ENCODE data around the gene SLC10A6. TPM values are rescaled to one million over a fixed set of nuclear protein-coding genes. Genes with fewer than 3 reads are reported as not detected.
A peak's percentile ranks its signal among the peaks of the same experiment; 100 is the strongest.

The SLC10A6 gene
- total and polyA plus RNA-seq, 9 of the 15 experiments (the other 6 are each of a cell fraction or from before 2014, with no cell fraction given) = not detected

GRCh38 chr4:86891762-86892635 lies 42.8 kb upstream of the SLC10A6 start, which contains the start of gene C4orf36:
Gene C4orf36, minus strand, starts transcription at chr4:86892422. Its CDS starts 902 bp downstream, at chr4:86891520.
- Histone ChIP-seq H3K9ac (ENCODE audit: insufficient read depth in 1 of 2, low read depth in 2 of 2, low read length in 2 of 2) (peak within 1 kb of the TSS; percentile 57 to 90), H3K36me3 (ENCODE audit: control insufficient read depth, insufficient read depth, low read length) (no peaks in the 10 kb centered on the region), H3K9me1 (ENCODE audit: control insufficient read depth, insufficient read depth, low read length) (no peaks in the 10 kb centered on the region), H3K27me3 (ENCODE audit: control insufficient read depth in 2 of 2, insufficient read depth in 2 of 2, low read length in 2 of 2) (peaks cover 0 to 4% of the 10 kb centered on the region in 2 experiments; a peak in 2 of 5 replicates), H3K79me2 (ENCODE audit: control insufficient read depth, insufficient read depth, low read length) (no peaks in the 10 kb centered on the region), H4K20me1 (replicated peaks; ENCODE audit: control insufficient read depth, insufficient read depth, low read length) (no peaks in the 10 kb centered on the region), H2AFZ (ENCODE audit: low read depth, low read length) (peak within 1 kb of the TSS; percentile 93), H3K27ac (ENCODE audit: extremely low read depth, low read depth, low read length) (no peak within 1 kb of the TSS), H3K9me3 (replicated peaks; ENCODE audit: control insufficient read depth, insufficient read depth, low read depth, low read length) (no peaks in the 10 kb centered on the region), H3K4me3 (peak within 1 kb of the TSS; percentile 57), H3K4me1 (replicated peaks in 1 of 2; ENCODE audit: control insufficient read depth in 2 of 2, insufficient read depth in 2 of 2, low read length in 2 of 2) (peaks cover 6 to 10% of the 10 kb centered on the region in 2 experiments; a peak in 3 of 5 replicates), H3K4me2 (ENCODE audit: insufficient read depth, low read length) (peak within 1 kb of the TSS; percentile 76)
- DNase-seq (ENCODE audit: extremely low read depth in 1 of 4, low spot score in 3 of 4) = peak; percentile 40 to 56 (median 48)
- 6% methylated on average over 65 of the region's 84 CpGs for WGBS (ENCODE audit: insufficient coverage, low coverage, missing lambda C conversion rate)
- in situ Hi-C loops (cut with MboI) = loop anchor here (5.0 to 10.0 kb wide), 2 partner anchors 240 to 953 kb away; no protein-coding TSS in a partner anchor
- ChIA-PET CTCF (ENCODE audit: low intra/inter-chr PET ratio) (no interaction called here), POLR2A (no interaction called here)
- intact Hi-C loops (cut with micrococcal nuclease) = no loop called here
- FAIRE-seq = no peak
- BruUV-seq (replicated peaks) = no TSS peak
- ATAC-seq = peak; percentile 86
- TF ChIP-seq RUNX1 (IDR thresholded peaks at IDR 0.05; ENCODE audit: low read depth) (no peak), PHF8 (IDR thresholded peaks at IDR 0.05; ENCODE audit: borderline replicate concordance, low read length) (peak; percentile 39; the same call in 1 of the 2 replicates), EP400 (IDR thresholded peaks at IDR 0.05) (peak; percentile 35; the same call in 1 of the 2 replicates), LARP7 (IDR thresholded peaks at IDR 0.05) (no peak), MNT (conservative IDR thresholded peaks at IDR 0.05) (peak; percentile 28 to 66; a peak in 2 of 4 replicates), RBFOX2 (IDR thresholded peaks at IDR 0.05; ENCODE audit: low read depth, low read length) (peak; percentile 45), L3MBTL2 (IDR thresholded peaks at IDR 0.05) (peak; percentile 81), XRCC4 (IDR thresholded peaks at IDR 0.05; ENCODE audit: extremely low read depth, insufficient read depth, insufficient read length) (no peak), CXXC5 (CRISPR knock-in tag; IDR thresholded peaks at IDR 0.05) (peak; percentile 46; the same call in 1 of the 2 replicates), MTA3 (IDR thresholded peaks at IDR 0.05; ENCODE audit: borderline replicate concordance) (0 out of 2 replicates have a peak, but pooled peaks have one; percentile 27)
- TF ChIP-seq, protein P1, sequence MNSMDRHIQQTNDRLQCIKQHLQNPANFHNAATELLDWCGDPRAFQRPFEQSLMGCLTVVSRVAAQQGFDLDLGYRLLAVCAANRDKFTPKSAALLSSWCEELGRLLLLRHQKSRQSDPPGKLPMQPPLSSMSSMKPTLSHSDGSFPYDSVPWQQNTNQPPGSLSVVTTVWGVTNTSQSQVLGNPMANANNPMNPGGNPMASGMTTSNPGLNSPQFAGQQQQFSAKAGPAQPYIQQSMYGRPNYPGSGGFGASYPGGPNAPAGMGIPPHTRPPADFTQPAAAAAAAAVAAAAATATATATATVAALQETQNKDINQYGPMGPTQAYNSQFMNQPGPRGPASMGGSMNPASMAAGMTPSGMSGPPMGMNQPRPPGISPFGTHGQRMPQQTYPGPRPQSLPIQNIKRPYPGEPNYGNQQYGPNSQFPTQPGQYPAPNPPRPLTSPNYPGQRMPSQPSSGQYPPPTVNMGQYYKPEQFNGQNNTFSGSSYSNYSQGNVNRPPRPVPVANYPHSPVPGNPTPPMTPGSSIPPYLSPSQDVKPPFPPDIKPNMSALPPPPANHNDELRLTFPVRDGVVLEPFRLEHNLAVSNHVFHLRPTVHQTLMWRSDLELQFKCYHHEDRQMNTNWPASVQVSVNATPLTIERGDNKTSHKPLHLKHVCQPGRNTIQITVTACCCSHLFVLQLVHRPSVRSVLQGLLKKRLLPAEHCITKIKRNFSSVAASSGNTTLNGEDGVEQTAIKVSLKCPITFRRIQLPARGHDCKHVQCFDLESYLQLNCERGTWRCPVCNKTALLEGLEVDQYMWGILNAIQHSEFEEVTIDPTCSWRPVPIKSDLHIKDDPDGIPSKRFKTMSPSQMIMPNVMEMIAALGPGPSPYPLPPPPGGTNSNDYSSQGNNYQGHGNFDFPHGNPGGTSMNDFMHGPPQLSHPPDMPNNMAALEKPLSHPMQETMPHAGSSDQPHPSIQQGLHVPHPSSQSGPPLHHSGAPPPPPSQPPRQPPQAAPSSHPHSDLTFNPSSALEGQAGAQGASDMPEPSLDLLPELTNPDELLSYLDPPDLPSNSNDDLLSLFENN (IDR thresholded peaks at IDR 0.05; ENCODE audit: low read depth in 2 of 2, low read length in 2 of 2) = no peak
- TF ChIP-seq, protein P2, sequence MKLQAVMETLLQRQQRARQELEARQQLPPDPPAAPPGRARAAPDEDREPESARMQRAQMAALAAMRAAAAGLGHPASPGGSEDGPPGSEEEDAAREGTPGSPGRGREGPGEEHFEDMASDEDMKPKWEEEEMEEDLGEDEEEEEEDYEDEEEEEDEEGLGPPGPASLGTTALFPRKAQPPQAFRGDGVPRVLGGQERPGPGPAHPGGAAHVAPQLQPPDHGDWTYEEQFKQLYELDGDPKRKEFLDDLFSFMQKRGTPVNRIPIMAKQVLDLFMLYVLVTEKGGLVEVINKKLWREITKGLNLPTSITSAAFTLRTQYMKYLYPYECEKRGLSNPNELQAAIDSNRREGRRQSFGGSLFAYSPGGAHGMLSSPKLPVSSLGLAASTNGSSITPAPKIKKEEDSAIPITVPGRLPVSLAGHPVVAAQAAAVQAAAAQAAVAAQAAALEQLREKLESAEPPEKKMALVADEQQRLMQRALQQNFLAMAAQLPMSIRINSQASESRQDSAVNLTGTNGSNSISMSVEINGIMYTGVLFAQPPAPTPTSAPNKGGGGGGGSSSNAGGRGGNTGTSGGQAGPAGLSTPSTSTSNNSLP (IDR thresholded peaks at IDR 0.05; ENCODE audit: borderline replicate concordance, low read depth, low read length) = no peak
- TF ChIP-seq, protein P3, sequence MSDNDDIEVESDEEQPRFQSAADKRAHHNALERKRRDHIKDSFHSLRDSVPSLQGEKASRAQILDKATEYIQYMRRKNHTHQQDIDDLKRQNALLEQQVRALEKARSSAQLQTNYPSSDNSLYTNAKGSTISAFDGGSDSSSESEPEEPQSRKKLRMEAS (CRISPR knock-in tag; IDR thresholded peaks at IDR 0.05) = peak; percentile 96
